Measurements from ENCODE around the gene ZMAT1. TPM values are rescaled to one million over a fixed set of nuclear protein-coding genes. Genes with fewer than 3 reads are reported as not detected.

The ZMAT1 gene
- 1 to 10 TPM in 1 of 2 donors, under 1 TPM in 1; under 0.01 to 1.7 TPM for total RNA-seq

GRCh38 chrX:101931488-101932248, at the start of gene ZMAT1:
TSS of gene ZMAT1 (minus strand) at chrX:101932027. CDS start at chrX:101932008, 19 bp downstream.

Small RNA genes lying within 50 kb of the gene (small RNA-seq; reads per million reads assigned to genes)
- 0 reads per million in 2 donors for gene RNU6-345P

Other genes starting within 250 kb of the ZMAT1 start
- not detected for gene TCEAL2, start 193.7 kb upstream of the ZMAT1 start, total RNA-seq
- not detected for gene TCEAL6, start 210.5 kb upstream of the ZMAT1 start, total RNA-seq
- gene BEX5, start 223.9 kb upstream of the ZMAT1 start, total RNA-seq, result under 1 TPM in 1 of 2 donors, not detected in 1; under 0.01 TPM